ENCODE data around the gene HP1BP3.

GRCh38 chr1:20771780-20772179 lies 15.3 kb downstream of the HP1BP3 start:
- TF ChIP-seq CTCF (IDR thresholded peaks at IDR 0.05 in 4 of 5, conservative IDR thresholded peaks at IDR 0.05 in 1 of 5) (no peak), POLR2A (IDR thresholded peaks at IDR 0.05) (no peak)

All from gastrocnemius medialis (tissue), 4 donors.